ENCODE measurements around the gene CFL2. TPM values are rescaled to one million over a fixed set of nuclear protein-coding genes. Genes with fewer than 3 reads are reported as not detected.

CFL2 gene
- 64.0 and 65.6 TPM in 2 replicates for total RNA-seq

GRCh38 chr14:34714320-34715126 lies at the start of gene CFL2:
Gene CFL2, minus strand, starts transcription at chr14:34714593. Its CDS starts 53 bp downstream, at chr14:34714540.

Other genes with a start within 250 kb of the CFL2 start
- 61.5 and 72.7 TPM in 2 replicates for gene EAPP, start 174.9 kb downstream of the CFL2 start, total RNA-seq
- gene SNX6, start 84.4 kb downstream of the CFL2 start, total RNA-seq, result 76.2 and 109 TPM in 2 replicates
- gene BAZ1A, start 160.8 kb upstream of the CFL2 start, total RNA-seq, result 8.3 and 12.6 TPM in 2 replicates